Activated CD4-positive, CD25-positive, alpha-beta regulatory T cell treated with anti-CD3 and anti-CD28 coated beads, Interleukin-2, amount 50 U/mL, for 72 hours (primary cell): ENCODE results near the gene PRDM1.

ENCODE experiments used
- DNase-seq: peaks from one replicate; pipeline ENCODE4 v3.0.0; 2021

The PRDM1 gene

DNA sequence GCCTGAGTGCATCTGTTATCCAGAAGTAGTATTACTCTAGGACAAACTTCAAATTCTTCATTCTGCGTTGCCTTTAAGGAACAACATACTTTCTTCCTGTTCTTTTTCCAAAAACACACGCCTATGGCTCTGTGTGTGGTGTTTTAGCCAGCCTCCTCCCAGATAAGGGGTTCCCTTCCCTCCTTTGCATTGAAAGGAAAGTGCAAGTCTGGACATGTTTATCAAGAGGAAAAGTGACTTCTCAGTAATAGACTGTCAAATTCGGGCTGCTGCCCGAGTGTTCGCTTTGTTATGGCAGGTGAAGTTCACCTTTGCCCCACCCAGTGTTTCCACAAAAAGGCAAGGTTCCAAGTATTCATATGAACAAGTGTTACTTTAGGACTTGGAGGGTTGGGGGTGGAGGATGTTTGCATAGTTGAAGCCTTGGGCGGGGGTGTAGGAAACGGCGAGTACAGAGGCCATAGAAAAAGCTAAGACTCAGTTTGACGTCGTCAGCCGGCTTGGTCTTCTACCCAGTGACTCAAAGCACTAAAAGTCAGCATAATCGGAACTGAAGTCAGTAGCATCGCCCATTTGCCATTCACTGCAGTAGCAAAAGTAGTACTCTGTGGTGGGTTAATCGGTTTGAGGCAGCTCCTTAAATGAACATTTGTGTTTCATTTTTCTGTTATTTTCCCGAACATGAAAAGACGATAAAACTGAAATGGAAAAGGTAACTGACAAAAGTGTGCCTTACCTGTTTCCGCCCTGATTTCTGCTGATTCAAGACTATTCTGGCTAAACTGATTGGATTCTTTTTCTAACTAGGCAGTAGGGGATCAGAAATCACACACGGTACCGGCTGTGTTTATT lies 12.5 kb downstream of the PRDM1 start:
- DNase-seq, result peak; percentile 67

DNA sequence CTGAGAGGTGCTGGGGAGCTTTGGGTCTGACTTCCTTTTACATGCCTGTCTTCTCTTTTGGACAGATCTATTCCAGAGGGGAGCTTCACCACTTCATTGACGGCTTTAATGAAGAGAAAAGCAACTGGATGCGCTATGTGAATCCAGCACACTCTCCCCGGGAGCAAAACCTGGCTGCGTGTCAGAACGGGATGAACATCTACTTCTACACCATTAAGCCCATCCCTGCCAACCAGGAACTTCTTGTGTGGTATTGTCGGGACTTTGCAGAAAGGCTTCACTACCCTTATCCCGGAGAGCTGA lies 13.1 kb downstream of the PRDM1 start:
- DNase-seq, result peak; percentile 39

- DNase-seq, result no peak
Observed at GRCh38 chr6:106100755-106101154, 14.6 kb downstream of the PRDM1 start.

- DNase-seq, result no peak
Observed at GRCh38 chr6:106101466-106101865, 15.3 kb downstream of the PRDM1 start.

- DNase-seq, result no peak
Observed at GRCh38 chr6:106102034-106102433, 15.9 kb downstream of the PRDM1 start.

DNA sequence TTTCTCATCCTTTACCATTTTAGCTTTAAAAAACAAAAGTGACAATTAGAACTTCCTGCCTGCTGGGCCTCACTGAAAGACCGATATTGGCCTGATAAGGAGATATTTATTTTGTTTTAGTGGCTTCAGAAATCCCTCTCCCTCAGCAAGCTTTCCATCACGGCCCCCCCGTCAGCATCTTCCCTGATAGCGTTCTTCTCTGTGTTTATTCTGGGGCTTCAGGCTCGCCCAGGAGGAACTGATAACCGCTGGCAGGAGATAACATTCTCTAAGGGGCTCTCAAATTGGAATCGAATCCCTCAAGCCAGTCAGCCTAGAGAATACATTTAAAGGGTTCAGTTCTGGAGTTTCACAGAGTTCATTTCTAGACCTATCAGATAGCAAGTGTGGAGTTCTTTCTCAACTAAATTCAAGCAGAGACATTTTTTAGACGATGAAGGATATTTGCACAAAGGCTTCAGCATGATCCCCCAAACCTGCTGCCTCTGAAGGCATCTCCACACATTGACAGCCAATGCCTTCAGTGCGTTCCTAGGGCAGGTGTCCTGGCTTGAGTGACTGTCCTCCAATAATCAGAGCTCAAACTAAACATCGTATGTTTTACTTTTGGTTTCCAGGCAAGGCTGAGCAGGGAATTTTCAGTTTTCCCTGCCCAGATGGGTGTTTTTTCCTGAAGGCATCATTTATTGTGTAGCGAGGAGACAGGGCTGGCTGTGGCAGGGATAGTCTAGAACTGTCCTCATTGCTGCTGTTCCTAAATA lies 17.0 kb downstream of the PRDM1 start:
- no peak for DNase-seq

DNA sequence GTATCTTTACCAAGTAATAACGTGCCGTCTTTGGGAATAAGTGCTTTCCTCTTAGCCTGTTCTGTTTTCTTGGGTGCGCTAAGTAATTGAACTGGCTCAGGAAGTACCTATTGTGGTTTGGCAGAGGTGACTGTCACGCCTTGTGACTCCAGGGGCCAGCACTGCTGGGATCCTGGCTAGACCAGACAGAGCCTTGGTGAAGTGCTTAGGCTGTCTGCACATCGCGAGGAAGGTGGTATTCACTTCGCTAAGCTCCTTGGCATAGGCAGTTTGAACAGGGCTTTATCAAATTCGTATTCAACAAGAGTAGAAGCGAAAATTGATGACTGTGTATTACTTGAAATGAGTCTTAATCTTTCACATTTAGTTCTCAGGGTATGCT lies 17.6 kb downstream of the PRDM1 start:
- DNase-seq, result no peak

DNA sequence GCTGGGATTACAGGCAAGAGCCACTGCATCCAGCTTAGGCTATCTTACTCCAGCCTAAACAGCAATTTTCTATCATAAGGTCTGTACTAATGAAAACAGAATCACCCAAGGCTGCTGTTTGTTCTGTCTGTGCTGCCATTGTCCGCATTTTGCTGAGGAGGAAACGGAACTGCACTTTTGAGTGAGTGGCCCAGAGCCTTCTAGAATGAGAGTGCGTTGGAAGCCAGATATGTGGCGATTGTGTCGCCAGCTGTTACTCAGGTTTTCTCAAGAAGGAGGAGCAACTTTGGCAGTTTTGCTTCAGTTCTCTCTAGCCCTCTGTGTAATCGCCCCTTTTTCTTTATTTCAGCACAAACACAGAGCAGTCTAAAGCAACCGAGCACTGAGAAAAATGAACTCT lies 18.3 kb downstream of the PRDM1 start:
- no peak for DNase-seq

DNA sequence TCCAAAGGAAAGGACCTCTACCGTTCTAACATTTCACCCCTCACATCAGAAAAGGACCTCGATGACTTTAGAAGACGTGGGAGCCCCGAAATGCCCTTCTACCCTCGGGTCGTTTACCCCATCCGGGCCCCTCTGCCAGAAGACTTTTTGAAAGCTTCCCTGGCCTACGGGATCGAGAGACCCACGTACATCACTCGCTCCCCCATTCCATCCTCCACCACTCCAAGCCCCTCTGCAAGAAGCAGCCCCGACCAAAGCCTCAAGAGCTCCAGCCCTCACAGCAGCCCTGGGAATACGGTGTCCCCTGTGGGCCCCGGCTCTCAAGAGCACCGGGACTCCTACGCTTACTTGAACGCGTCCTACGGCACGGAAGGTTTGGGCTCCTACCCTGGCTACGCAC lies 18.8 kb downstream of the PRDM1 start:
- DNase-seq, result no peak

DNA sequence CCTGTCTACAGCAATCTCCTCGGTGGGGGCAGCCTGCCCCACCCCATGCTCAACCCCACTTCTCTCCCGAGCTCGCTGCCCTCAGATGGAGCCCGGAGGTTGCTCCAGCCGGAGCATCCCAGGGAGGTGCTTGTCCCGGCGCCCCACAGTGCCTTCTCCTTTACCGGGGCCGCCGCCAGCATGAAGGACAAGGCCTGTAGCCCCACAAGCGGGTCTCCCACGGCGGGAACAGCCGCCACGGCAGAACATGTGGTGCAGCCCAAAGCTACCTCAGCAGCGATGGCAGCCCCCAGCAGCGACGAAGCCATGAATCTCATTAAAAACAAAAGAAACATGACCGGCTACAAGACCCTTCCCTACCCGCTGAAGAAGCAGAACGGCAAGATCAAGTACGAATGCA lies 19.4 kb downstream of the PRDM1 start:
- no peak for DNase-seq

- no peak for DNase-seq
Observed at GRCh38 chr6:106106276-106107042, 20.3 kb downstream of the PRDM1 start.

DNA sequence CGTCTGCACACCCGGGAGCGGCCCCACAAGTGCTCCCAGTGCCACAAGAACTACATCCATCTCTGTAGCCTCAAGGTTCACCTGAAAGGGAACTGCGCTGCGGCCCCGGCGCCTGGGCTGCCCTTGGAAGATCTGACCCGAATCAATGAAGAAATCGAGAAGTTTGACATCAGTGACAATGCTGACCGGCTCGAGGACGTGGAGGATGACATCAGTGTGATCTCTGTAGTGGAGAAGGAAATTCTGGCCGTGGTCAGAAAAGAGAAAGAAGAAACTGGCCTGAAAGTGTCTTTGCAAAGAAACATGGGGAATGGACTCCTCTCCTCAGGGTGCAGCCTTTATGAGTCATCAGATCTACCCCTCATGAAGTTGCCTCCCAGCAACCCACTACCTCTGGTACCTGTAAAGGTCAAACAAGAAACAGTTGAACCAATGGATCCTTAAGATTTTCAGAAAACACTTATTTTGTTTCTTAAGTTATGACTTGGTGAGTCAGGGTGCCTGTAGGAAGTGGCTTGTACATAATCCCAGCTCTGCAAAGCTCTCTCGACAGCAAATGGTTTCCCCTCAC lies 21.0 kb downstream of the PRDM1 start:
- no peak for DNase-seq

- DNase-seq, result no peak
Observed at GRCh38 chr6:106108129-106108528, 22.0 kb downstream of the PRDM1 start.

GRCh38 chr6:106109029-106109428 lies 22.9 kb downstream of the PRDM1 start:
- DNase-seq, result no peak

GRCh38 chr6:106110164-106110826 lies 24.2 kb downstream of the PRDM1 start:
- DNase-seq, result no peak

GRCh38 chr6:106112433-106112832 lies 26.3 kb downstream of the PRDM1 start:
- no peak for DNase-seq

GRCh38 chr6:106113256-106113959 lies 27.3 kb downstream of the PRDM1 start:
- DNase-seq, result no peak

DNA sequence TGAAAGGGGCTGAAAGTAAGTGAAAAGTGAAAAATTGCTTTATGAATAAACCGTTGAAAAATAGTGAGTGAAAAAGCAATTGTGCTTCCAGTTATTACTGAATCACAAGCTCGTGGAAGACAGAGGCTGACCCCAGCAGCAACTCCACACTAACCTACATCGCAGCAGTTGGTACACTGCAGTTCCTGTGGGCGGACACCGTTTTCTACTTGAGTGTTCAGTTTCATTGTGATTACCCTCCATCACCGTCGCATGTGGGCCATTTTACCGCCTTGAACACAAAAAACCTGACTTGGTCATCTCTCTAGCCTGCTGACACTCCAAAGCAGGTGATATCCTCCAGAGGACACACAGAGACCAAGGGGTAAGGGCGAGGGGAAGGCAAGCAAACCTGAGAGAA lies 28.4 kb downstream of the PRDM1 start:
- peak; percentile 61 for DNase-seq

GRCh38 chr6:106115286-106115685 lies 29.1 kb downstream of the PRDM1 start:
- DNase-seq, result no peak

DNA sequence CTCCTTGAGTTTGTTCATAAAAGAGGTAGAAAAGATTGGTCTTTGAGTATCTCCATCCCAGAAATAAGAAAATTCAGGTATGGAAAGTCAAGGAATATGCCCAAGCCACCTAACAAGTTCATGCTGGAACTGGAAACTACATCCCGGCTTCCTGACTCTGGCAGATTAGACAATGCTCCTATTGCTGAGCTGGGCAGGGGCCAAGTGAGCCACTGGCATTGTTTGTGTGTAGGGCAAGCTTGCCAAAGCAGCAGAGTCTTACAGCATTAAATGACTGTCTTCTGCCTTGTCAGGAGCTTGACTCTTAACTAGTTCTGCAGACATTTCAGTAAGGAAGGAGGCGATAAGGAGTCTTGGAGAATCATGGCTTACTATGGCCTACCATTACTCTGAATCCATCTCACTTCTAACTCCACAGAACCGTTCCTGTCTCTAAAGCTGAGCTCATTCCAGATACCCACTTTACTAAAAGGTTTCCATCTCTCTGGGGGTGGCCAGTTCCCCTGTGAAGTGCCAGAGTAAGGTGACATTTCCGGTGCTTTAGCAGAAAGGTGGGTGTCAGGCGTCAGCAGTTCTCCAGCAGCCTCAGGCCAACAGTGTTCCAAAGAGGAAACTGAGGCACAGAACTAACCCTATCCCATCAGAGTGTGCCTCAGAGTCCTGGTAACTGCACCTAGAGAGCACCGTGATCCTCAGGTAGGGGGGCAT lies 30.1 kb downstream of the PRDM1 start:
- no peak for DNase-seq

DNA sequence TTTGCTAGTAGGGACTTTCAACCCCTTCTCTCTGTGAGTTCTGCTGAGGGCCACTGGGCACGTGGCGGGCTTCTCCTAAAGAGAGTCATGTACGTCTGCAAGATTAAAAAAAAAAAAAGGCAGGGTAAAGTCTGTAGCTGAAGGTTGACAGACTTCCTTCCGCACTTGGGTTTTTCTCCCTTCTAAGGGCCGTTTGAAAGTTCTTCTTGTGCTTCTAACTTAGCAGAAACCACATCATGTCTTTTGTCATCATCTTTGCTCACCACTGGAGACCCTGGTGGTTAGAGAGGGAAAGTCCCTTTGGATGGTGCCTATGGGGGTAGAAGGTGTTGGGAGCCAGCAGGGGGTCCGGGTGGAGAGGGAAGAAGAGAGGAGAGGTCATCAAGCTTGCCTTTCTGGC lies 31.4 kb downstream of the PRDM1 start:
- no peak for DNase-seq
